HepG2 (cell line): ENCODE measurements around the gene TEKT5. TPM values are rescaled to one million over a fixed set of nuclear protein-coding genes. Genes with fewer than 3 reads are reported as not detected.

Source experiments
- CBX2 ChIP-seq, 2 experiments: fragments of 200-600 bp in 1 of 2; sonication (generic); formaldehyde crosslinking in 1 of 2; IDR thresholded peaks; 2 replicates each; pipeline versions ENCODE4 v1.7.0 to v1.8.1; 2018 to 2022; ENCODE audit warnings: low read depth in 2 of 2, low read length in 1 of 2, mild to moderate bottlenecking in 1 of 2, missing genetic modification reagents in 1 of 2
- GATA4 ChIP-seq: sonication (generic); IDR thresholded peaks from 2 replicates; pipeline ENCODE4 v1.6.1; 2016; ENCODE audit warnings: antibody characterized with exemption, low read depth, borderline replicate concordance
- GTF2F1 ChIP-seq: fragments of 150-350 bp; IDR thresholded peaks from 2 replicates; pipeline ENCODE4 v1.6.1; 2014; ENCODE audit warnings: low read length
- HMG20B ChIP-seq: conservative IDR thresholded peaks from 2 replicates; pipeline ENCODE4 v1.6.1; 2016; ENCODE audit warnings: missing genetic modification reagents, missing compliant biosample characterization
- IKZF4 ChIP-seq: sonication (generic); formaldehyde crosslinking; IDR thresholded peaks from 2 replicates; pipeline ENCODE4 v1.5.1; 2020; ENCODE audit warnings: borderline replicate concordance, mild to moderate bottlenecking, low read depth, missing genetic modification reagents; ENCODE audit errors: not compliant biosample characterization
- POGZ ChIP-seq: sonication (generic); formaldehyde crosslinking; IDR thresholded peaks from 2 replicates; pipeline ENCODE4 v1.4.0; 2020; ENCODE audit warnings: mild to moderate bottlenecking, missing genetic modification reagents
- SRSF1 ChIP-seq: fragments of 200-400 bp; formaldehyde crosslinking; optimal IDR thresholded peaks from 2 replicates; pipeline ENCODE3; 2017; ENCODE audit warnings: mild to moderate bottlenecking, low read depth, low read length, moderate library complexity
- TRIM24 ChIP-seq: sonication (generic); formaldehyde crosslinking; IDR thresholded peaks from 2 replicates; pipeline ENCODE4 v1.8.0; 2022; ENCODE audit warnings: mild to moderate bottlenecking, missing genetic modification reagents
- ZNF234 ChIP-seq: sonication (generic); formaldehyde crosslinking; conservative IDR thresholded peaks from 2 replicates; pipeline ENCODE4 v1.5.1; 2020; ENCODE audit warnings: mild to moderate bottlenecking, missing genetic modification reagents
- ZNF337 ChIP-seq: sonication (generic); formaldehyde crosslinking; IDR thresholded peaks from 2 replicates; pipeline ENCODE4 v1.5.1; 2020; ENCODE audit warnings: missing genetic modification reagents, low read depth, mild to moderate bottlenecking, borderline replicate concordance
- ZNF546 ChIP-seq: sonication (generic); formaldehyde crosslinking; conservative IDR thresholded peaks from 2 replicates; pipeline ENCODE4 v1.8.1; 2023; ENCODE audit warnings: mild to moderate bottlenecking, missing genetic modification reagents
- ZNF660 ChIP-seq: sonication (generic); formaldehyde crosslinking; IDR thresholded peaks from 2 replicates; pipeline ENCODE4 v1.5.1; 2020; ENCODE audit warnings: mild to moderate bottlenecking, low read depth, missing genetic modification reagents, borderline replicate concordance
- ZNF713 ChIP-seq: sonication (generic); formaldehyde crosslinking; IDR thresholded peaks from 2 replicates; pipeline ENCODE4 v1.4.0; 2020; ENCODE audit warnings: mild to moderate bottlenecking, missing genetic modification reagents
- ZNF749 ChIP-seq: sonication (generic); formaldehyde crosslinking; IDR thresholded peaks from 2 replicates; pipeline ENCODE4 v1.8.0; 2022; ENCODE audit warnings: mild to moderate bottlenecking, missing genetic modification reagents, moderate library complexity, borderline replicate concordance
- polyA plus RNA-seq, 8 experiments: library from polyadenylated mRNA; depleted of rRNA in 3 of 8; stranded (reverse) in 7 of 8; unstranded in 1 of 8; fragments of >200 nt; fragmentation: Illumina TruSeq in 4 of 8; extraction: Trizol in 4 of 8; gene quantifications; 2 replicates each; pipeline versions ENCODE4 v1.2.1 to v1.2.3, GENCODE V29; 2011 to 2016; ENCODE audit warnings: low read depth in 4 of 8, missing spikeins in 1 of 8, mixed read lengths in 1 of 8; ENCODE audit not compliant: insufficient read depth in 1 of 8
- total RNA-seq, 5 experiments: library from RNA; depleted of rRNA; stranded (reverse); fragments of >200 nt; fragmentation: Illumina TruSeq; extraction: Trizol; gene quantifications; 2 replicates each; pipeline ENCODE4 v1.2.3, GENCODE V29; 2016; ENCODE audit warnings: low read depth in 1 of 5
- TF ChIP-seq, protein P1 (sequence below): IDR thresholded peaks from 2 replicates; pipeline ENCODE4 v1.6.1; 2016; ENCODE audit warnings: low read depth, missing genetic modification reagents, missing compliant biosample characterization
- TF ChIP-seq, protein P2 (sequence below): sonication (generic); formaldehyde crosslinking; IDR thresholded peaks from 2 replicates; pipeline ENCODE4 v1.8.0; 2022; ENCODE audit warnings: mild to moderate bottlenecking, missing genetic modification reagents, moderate library complexity
- TF ChIP-seq, protein P3 (sequence below): sonication (generic); formaldehyde crosslinking; IDR thresholded peaks from 2 replicates; pipeline ENCODE4 v1.5.0; 2020; ENCODE audit warnings: missing genetic modification reagents
- TF ChIP-seq, protein P4 (sequence below): sonication (generic); formaldehyde crosslinking; IDR thresholded peaks from 2 replicates; pipeline ENCODE4 v1.4.0; 2020; ENCODE audit warnings: low read depth, mild to moderate bottlenecking, missing genetic modification reagents
- TF ChIP-seq, protein P5 (sequence below): sonication (generic); formaldehyde crosslinking; IDR thresholded peaks from 2 replicates; pipeline ENCODE4 v1.5.0; 2020; ENCODE audit warnings: missing genetic modification reagents, mild to moderate bottlenecking, borderline replicate concordance

TEKT5 gene
- total and polyA plus RNA-seq, 2 of the 13 experiments (the other 11 are each of a cell fraction or from before 2014, with no cell fraction given): 0.16 TPM; not detected in 1

DNA sequence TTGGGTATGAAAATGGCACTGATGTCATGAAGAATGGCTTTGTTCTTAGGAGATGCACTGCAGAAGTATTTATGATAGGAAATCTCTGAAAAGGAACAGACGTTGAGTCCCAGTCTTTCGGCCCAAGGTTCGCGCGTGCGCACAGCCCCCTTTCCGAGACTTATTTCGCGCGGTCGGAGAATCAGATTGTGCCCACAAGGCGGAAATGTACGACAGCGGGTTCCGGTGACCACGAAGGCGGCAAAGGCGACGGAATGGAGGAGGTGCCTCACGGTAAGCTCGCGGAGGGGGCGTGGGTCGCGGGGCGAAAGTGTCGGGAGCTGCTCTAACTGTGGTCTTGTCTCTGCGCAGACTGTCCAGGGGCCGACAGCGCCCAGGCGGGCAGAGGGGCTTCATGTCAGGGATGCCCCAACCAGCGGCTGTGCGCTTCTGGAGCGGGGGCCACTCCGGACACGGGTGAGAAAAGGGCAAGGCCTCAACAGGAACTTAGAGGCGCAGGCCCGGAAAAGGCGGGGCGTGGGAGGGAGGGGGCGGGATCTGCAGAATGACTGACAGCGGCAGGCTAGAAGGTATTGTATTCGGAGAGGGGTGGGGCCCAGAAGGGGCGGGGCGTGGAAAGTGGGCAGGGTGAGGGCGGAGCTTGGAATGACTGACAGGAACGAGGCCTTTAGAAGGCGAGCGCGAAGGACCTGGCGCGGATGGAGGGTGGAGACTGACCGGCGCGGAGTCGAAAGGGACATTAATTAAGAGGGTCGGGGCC, 49.1 kb upstream of the TEKT5 start, which contains the start of gene NUBP1 (continued):
- TF ChIP-seq IKZF4 (CRISPR knock-in tag) (peak; percentile 94), ZNF713 (CRISPR knock-in tag) (no peak), ZNF337 (peak; percentile 87; the same call in 1 of the 2 replicates), ZNF234 (CRISPR knock-in tag) (peak; percentile 90; the same call in 1 of the 2 replicates), ZNF749 (peak; percentile 98; the same call in 1 of the 2 replicates), HMG20B (CRISPR knock-in tag) (no peak), ZNF546 (peak; percentile 99), SRSF1 (peak; percentile 98), GTF2F1 (0 out of 2 replicates have a peak, but pooled peaks have one; percentile 66), TRIM24 (CRISPR knock-in tag) (no peak), GATA4 (peak; percentile 69), CBX2 (IDR thresholded peaks at IDR 0.05; ENCODE audit: low read depth, low read length) (no peak), CBX2 (CRISPR knock-in tag; IDR thresholded peaks at IDR 0.05; ENCODE audit: low read depth) (0 out of 2 replicates have a peak, but pooled peaks have one; percentile 84), POGZ (CRISPR knock-in tag) (peak; percentile 89), ZNF660 (CRISPR knock-in tag) (peak; percentile 84; the same call in 1 of the 2 replicates)
- TF ChIP-seq, protein P1, sequence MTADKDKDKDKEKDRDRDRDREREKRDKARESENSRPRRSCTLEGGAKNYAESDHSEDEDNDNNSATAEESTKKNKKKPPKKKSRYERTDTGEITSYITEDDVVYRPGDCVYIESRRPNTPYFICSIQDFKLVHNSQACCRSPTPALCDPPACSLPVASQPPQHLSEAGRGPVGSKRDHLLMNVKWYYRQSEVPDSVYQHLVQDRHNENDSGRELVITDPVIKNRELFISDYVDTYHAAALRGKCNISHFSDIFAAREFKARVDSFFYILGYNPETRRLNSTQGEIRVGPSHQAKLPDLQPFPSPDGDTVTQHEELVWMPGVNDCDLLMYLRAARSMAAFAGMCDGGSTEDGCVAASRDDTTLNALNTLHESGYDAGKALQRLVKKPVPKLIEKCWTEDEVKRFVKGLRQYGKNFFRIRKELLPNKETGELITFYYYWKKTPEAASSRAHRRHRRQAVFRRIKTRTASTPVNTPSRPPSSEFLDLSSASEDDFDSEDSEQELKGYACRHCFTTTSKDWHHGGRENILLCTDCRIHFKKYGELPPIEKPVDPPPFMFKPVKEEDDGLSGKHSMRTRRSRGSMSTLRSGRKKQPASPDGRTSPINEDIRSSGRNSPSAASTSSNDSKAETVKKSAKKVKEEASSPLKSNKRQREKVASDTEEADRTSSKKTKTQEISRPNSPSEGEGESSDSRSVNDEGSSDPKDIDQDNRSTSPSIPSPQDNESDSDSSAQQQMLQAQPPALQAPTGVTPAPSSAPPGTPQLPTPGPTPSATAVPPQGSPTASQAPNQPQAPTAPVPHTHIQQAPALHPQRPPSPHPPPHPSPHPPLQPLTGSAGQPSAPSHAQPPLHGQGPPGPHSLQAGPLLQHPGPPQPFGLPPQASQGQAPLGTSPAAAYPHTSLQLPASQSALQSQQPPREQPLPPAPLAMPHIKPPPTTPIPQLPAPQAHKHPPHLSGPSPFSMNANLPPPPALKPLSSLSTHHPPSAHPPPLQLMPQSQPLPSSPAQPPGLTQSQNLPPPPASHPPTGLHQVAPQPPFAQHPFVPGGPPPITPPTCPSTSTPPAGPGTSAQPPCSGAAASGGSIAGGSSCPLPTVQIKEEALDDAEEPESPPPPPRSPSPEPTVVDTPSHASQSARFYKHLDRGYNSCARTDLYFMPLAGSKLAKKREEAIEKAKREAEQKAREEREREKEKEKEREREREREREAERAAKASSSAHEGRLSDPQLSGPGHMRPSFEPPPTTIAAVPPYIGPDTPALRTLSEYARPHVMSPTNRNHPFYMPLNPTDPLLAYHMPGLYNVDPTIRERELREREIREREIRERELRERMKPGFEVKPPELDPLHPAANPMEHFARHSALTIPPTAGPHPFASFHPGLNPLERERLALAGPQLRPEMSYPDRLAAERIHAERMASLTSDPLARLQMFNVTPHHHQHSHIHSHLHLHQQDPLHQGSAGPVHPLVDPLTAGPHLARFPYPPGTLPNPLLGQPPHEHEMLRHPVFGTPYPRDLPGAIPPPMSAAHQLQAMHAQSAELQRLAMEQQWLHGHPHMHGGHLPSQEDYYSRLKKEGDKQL (CRISPR knock-in tag): no peak; the same call in 1 of the 2 replicates
- TF ChIP-seq, protein P2, sequence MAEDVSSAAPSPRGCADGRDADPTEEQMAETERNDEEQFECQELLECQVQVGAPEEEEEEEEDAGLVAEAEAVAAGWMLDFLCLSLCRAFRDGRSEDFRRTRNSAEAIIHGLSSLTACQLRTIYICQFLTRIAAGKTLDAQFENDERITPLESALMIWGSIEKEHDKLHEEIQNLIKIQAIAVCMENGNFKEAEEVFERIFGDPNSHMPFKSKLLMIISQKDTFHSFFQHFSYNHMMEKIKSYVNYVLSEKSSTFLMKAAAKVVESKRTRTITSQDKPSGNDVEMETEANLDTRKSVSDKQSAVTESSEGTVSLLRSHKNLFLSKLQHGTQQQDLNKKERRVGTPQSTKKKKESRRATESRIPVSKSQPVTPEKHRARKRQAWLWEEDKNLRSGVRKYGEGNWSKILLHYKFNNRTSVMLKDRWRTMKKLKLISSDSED (CRISPR knock-in tag): no peak
- TF ChIP-seq, protein P3, sequence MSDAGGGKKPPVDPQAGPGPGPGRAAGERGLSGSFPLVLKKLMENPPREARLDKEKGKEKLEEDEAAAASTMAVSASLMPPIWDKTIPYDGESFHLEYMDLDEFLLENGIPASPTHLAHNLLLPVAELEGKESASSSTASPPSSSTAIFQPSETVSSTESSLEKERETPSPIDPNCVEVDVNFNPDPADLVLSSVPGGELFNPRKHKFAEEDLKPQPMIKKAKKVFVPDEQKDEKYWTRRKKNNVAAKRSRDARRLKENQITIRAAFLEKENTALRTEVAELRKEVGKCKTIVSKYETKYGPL (CRISPR knock-in tag): peak; percentile 62; the same call in 1 of the 2 replicates
- TF ChIP-seq, protein P4, sequence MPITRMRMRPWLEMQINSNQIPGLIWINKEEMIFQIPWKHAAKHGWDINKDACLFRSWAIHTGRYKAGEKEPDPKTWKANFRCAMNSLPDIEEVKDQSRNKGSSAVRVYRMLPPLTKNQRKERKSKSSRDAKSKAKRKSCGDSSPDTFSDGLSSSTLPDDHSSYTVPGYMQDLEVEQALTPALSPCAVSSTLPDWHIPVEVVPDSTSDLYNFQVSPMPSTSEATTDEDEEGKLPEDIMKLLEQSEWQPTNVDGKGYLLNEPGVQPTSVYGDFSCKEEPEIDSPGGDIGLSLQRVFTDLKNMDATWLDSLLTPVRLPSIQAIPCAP: peak; percentile 94
- TF ChIP-seq, protein P5, sequence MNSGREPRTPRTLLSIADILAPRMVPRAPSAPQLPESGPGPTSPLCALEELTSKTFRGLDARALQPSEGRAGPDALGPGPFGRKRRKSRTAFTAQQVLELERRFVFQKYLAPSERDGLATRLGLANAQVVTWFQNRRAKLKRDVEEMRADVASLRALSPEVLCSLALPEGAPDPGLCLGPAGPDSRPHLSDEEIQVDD (CRISPR knock-in tag): peak; percentile 99; the same call in 1 of the 2 replicates
